Liver (tissue), 9 donors: ENCODE results near the gene GFRA1. TPM values are rescaled to one million over a fixed set of nuclear protein-coding genes. Genes with fewer than 3 reads are reported as not detected.
A peak's percentile ranks its signal among the peaks of the same experiment; 100 is the strongest.

Experiments
- DNase-seq: peaks from one replicate; pipeline ENCODE4 v3.0.0-alpha.2; 2017; ENCODE audit warnings: low spot score
- H3K27ac ChIP-seq, 2 donors: one replicate each; pipeline ENCODE4 v1.7.0; 2013; ENCODE audit warnings: inconsistent platforms in 2 of 2, low read length in 2 of 2, control low read depth in 1 of 2, low read depth in 1 of 2, mild to moderate bottlenecking in 1 of 2
- H3K27me3 ChIP-seq, 4 donors: one replicate each; pipeline versions ENCODE4 v1.6.1 to v1.7.0; 2013; ENCODE audit warnings: low read length in 3 of 4, inconsistent platforms in 1 of 4, mild to moderate bottlenecking in 1 of 4, moderate library complexity in 1 of 4; ENCODE audit not compliant: control insufficient read depth in 4 of 4, insufficient read depth in 4 of 4
- H3K36me3 ChIP-seq, 4 donors: one replicate each; pipeline versions ENCODE4 v1.6.1 to v1.7.0; 2013; ENCODE audit warnings: low read length in 3 of 4, mild to moderate bottlenecking in 3 of 4, low read depth in 1 of 4, moderate library complexity in 1 of 4; ENCODE audit not compliant: control insufficient read depth in 4 of 4, insufficient read depth in 3 of 4
- H3K4me1 ChIP-seq, 4 donors: one replicate each; pipeline versions ENCODE4 v1.6.1 to v1.7.0; 2013; ENCODE audit warnings: low read length in 3 of 4, mild to moderate bottlenecking in 3 of 4, moderate library complexity in 1 of 4; ENCODE audit not compliant: control insufficient read depth in 4 of 4, insufficient read depth in 4 of 4
- H3K4me3 ChIP-seq, 3 donors: one replicate each; pipeline versions ENCODE4 v1.6.1 to v1.7.0; 2013; ENCODE audit warnings: low read length in 3 of 3, control low read depth in 1 of 3, low read depth in 1 of 3, mild to moderate bottlenecking in 1 of 3
- H3K9ac ChIP-seq, 2 donors: one replicate each; pipeline ENCODE4 v1.7.0; 2013; ENCODE audit warnings: low read length in 2 of 2, mild to moderate bottlenecking in 2 of 2, moderate library complexity in 2 of 2, control low read depth in 1 of 2, low read depth in 1 of 2
- H3K9me3 ChIP-seq, 4 donors: one replicate each; pipeline versions ENCODE4 v1.6.1 to v1.7.0; 2013; ENCODE audit warnings: low read length in 3 of 4; ENCODE audit not compliant: control insufficient read depth in 4 of 4
- EGR1 ChIP-seq, 2 donors: IDR thresholded peaks; 2 replicates each; pipeline ENCODE4 v1.6.1; 2016 to 2018; ENCODE audit warnings: antibody characterized with exemption in 2 of 2, low read depth in 2 of 2
- FOXA1 ChIP-seq: IDR thresholded peaks from 2 replicates; pipeline ENCODE4 v1.6.1; 2016; ENCODE audit warnings: antibody characterized with exemption
- FOXA2 ChIP-seq: IDR thresholded peaks from 2 replicates; pipeline ENCODE4 v1.6.1; 2016; ENCODE audit warnings: antibody characterized with exemption
- GABPA ChIP-seq, 2 donors: IDR thresholded peaks in 1 of 2; conservative IDR thresholded peaks in 1 of 2; 2 replicates each; pipeline ENCODE4 v1.6.1; 2016; ENCODE audit warnings: antibody characterized with exemption in 2 of 2, mild to moderate bottlenecking in 1 of 2, moderate library complexity in 1 of 2
- HNF4A ChIP-seq, 2 donors: conservative IDR thresholded peaks; 2 replicates each; pipeline ENCODE4 v1.6.1; 2016; ENCODE audit warnings: antibody characterized with exemption in 2 of 2, mild to moderate bottlenecking in 2 of 2
- HNF4G ChIP-seq: IDR thresholded peaks from 2 replicates; pipeline ENCODE4 v1.6.1; 2016; ENCODE audit warnings: antibody characterized with exemption
- NR2F2 ChIP-seq: IDR thresholded peaks from 2 replicates; pipeline ENCODE4 v1.6.1; 2016; ENCODE audit warnings: antibody characterized with exemption
- RXRA ChIP-seq, 2 donors: IDR thresholded peaks; 2 replicates each; pipeline ENCODE4 v1.6.1; 2017 to 2018; ENCODE audit warnings: antibody characterized with exemption in 2 of 2, mild to moderate bottlenecking in 1 of 2
- SP1 ChIP-seq: IDR thresholded peaks from 2 replicates; pipeline ENCODE4 v1.6.1; 2018; ENCODE audit warnings: antibody characterized with exemption, mild to moderate bottlenecking
- WGBS: extraction: QIAGEN DNeasy Blood & Tissue Kit; methylation state at CpG from one replicate; pipeline ENCODE4 v1.1.7; 2013; 5-methylcytosine and 5-hydroxymethylcytosine counted together
- polyA plus RNA-seq, 2 donors: library from polyadenylated mRNA; stranded (reverse) in 1 of 2; unstranded in 1 of 2; fragments of 200-250 nt in 1 of 2; fragments of >200 nt in 1 of 2; fragmentation: Nextera tagmentation in 1 of 2; extraction: Ambion mirVana in 1 of 2; gene quantifications; one replicate each; pipeline versions ENCODE4 v1.2.1 to v1.2.3, GENCODE V29; 2013 to 2015
- total RNA-seq, 2 donors: library from RNA; depleted of rRNA; stranded (reverse); fragments of >200 nt; gene quantifications; one replicate each; pipeline ENCODE4 v1.2.3, GENCODE V29; 2014
- TF ChIP-seq, protein P1 (sequence below): IDR thresholded peaks from 2 replicates; pipeline ENCODE4 v1.6.1; 2016; ENCODE audit warnings: antibody characterized with exemption
- TF ChIP-seq, protein P2 (sequence below): IDR thresholded peaks from 2 replicates; pipeline ENCODE4 v1.6.1; 2016; ENCODE audit warnings: antibody characterized with exemption, mild to moderate bottlenecking
- TF ChIP-seq, protein P3 (sequence below): IDR thresholded peaks from 2 replicates; pipeline ENCODE4 v1.6.1; 2016; ENCODE audit warnings: antibody characterized with exemption
- TF ChIP-seq, protein P4 (sequence below): fragments of 150-350 bp; IDR thresholded peaks from 2 replicates; pipeline ENCODE4 v1.5.1; 2017; ENCODE audit warnings: improper control_type of control experiment, low read depth, low read length; ENCODE audit not compliant: missing input control
- donor health status: healthy.
- donor health status: healthy.
- donor health status: healthy.
- donor health status: healthy.
- donor health status: healthy.

GFRA1 gene
- total and polyA plus RNA-seq, 4 donors: 14.2 to 53.6 (median 17.8) TPM

DNA sequence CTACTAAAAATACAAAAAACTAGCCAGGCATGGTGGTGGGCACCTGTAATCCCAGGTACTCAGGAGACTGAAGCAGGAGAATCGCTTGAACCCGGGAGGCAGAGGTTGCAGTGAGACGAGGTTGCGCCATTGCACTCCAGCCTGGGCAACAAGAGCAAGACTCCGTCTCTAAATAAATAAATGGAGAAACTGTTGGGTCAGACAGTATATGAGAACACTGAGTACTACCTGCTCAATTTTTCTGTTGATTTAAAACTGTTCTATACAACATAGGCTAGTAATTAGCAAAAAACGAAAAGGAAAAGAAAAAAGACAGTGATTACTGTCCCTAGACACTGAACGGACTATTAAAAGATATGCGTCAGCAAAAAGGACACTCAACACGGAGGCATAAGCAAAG lies 26.7 kb downstream of the GFRA1 start:
- no peak for DNase-seq
- H3K9me3 ChIP-seq: no peaks in the 10 kb centered on the region
- H3K4me3 ChIP-seq: no peak overlapping the region
- peaks cover 0 to 6% (median 0%) of the 10 kb centered on the region in 4 donors for H3K4me1 ChIP-seq
- 61% methylated on average over 9 of the region's 9 CpGs for WGBS
- no peaks in the 10 kb centered on the region for H3K36me3 ChIP-seq
- no peak overlapping the region for H3K9ac ChIP-seq
- TF ChIP-seq HNF4A (conservative IDR thresholded peaks at IDR 0.05) (peak in 1 of 2 donors; percentile 21), RXRA (IDR thresholded peaks at IDR 0.05) (peak in 1 of 2 donors; percentile 26)
- TF ChIP-seq, protein P1, sequence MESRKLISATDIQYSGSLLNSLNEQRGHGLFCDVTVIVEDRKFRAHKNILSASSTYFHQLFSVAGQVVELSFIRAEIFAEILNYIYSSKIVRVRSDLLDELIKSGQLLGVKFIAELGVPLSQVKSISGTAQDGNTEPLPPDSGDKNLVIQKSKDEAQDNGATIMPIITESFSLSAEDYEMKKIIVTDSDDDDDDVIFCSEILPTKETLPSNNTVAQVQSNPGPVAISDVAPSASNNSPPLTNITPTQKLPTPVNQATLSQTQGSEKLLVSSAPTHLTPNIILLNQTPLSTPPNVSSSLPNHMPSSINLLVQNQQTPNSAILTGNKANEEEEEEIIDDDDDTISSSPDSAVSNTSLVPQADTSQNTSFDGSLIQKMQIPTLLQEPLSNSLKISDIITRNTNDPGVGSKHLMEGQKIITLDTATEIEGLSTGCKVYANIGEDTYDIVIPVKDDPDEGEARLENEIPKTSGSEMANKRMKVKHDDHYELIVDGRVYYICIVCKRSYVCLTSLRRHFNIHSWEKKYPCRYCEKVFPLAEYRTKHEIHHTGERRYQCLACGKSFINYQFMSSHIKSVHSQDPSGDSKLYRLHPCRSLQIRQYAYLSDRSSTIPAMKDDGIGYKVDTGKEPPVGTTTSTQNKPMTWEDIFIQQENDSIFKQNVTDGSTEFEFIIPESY: no peak
- no peaks in the 10 kb centered on the region for H3K27me3 ChIP-seq
- H3K27ac ChIP-seq: no peak overlapping the region

DNA sequence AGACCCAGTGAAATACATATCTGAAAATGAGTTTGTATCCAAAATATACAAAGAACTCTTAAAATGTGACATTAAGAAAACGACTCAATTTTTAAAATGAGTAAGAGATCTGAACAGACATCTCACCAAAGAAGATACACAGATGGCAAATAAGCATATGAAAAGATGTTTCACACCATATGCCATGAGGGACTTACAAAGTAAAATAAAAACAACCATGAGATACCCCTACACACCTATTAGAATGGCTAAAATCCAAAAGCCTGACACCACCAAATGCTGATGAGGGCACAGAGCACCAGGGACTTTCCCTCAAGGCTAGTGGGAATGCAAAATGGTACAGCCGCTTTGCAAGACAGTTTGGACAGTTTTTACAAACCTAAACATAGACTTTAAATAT lies 27.9 kb downstream of the GFRA1 start:
- H3K36me3 ChIP-seq: no peaks in the 10 kb centered on the region
- DNase-seq: no peak
- H3K4me3 ChIP-seq: no peak overlapping the region
- TF ChIP-seq GABPA (IDR thresholded peaks at IDR 0.05 in 1 of 2, conservative IDR thresholded peaks at IDR 0.05 in 1 of 2): no peak
- TF ChIP-seq, protein P2, sequence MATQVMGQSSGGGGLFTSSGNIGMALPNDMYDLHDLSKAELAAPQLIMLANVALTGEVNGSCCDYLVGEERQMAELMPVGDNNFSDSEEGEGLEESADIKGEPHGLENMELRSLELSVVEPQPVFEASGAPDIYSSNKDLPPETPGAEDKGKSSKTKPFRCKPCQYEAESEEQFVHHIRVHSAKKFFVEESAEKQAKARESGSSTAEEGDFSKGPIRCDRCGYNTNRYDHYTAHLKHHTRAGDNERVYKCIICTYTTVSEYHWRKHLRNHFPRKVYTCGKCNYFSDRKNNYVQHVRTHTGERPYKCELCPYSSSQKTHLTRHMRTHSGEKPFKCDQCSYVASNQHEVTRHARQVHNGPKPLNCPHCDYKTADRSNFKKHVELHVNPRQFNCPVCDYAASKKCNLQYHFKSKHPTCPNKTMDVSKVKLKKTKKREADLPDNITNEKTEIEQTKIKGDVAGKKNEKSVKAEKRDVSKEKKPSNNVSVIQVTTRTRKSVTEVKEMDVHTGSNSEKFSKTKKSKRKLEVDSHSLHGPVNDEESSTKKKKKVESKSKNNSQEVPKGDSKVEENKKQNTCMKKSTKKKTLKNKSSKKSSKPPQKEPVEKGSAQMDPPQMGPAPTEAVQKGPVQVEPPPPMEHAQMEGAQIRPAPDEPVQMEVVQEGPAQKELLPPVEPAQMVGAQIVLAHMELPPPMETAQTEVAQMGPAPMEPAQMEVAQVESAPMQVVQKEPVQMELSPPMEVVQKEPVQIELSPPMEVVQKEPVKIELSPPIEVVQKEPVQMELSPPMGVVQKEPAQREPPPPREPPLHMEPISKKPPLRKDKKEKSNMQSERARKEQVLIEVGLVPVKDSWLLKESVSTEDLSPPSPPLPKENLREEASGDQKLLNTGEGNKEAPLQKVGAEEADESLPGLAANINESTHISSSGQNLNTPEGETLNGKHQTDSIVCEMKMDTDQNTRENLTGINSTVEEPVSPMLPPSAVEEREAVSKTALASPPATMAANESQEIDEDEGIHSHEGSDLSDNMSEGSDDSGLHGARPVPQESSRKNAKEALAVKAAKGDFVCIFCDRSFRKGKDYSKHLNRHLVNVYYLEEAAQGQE: no peak
- no peak for TF ChIP-seq FOXA1
- TF ChIP-seq, protein P1: no peak
- no peak for TF ChIP-seq FOXA2
- no peak for TF ChIP-seq EGR1 (IDR thresholded peaks at IDR 0.05; ENCODE audit: low read depth in 2 of 2)
- TF ChIP-seq HNF4G: no peak
- TF ChIP-seq, protein P3, sequence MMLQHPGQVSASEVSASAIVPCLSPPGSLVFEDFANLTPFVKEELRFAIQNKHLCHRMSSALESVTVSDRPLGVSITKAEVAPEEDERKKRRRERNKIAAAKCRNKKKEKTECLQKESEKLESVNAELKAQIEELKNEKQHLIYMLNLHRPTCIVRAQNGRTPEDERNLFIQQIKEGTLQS: no peak
- TF ChIP-seq SP1: no peak
- no peak for TF ChIP-seq NR2F2
- TF ChIP-seq, protein P4, sequence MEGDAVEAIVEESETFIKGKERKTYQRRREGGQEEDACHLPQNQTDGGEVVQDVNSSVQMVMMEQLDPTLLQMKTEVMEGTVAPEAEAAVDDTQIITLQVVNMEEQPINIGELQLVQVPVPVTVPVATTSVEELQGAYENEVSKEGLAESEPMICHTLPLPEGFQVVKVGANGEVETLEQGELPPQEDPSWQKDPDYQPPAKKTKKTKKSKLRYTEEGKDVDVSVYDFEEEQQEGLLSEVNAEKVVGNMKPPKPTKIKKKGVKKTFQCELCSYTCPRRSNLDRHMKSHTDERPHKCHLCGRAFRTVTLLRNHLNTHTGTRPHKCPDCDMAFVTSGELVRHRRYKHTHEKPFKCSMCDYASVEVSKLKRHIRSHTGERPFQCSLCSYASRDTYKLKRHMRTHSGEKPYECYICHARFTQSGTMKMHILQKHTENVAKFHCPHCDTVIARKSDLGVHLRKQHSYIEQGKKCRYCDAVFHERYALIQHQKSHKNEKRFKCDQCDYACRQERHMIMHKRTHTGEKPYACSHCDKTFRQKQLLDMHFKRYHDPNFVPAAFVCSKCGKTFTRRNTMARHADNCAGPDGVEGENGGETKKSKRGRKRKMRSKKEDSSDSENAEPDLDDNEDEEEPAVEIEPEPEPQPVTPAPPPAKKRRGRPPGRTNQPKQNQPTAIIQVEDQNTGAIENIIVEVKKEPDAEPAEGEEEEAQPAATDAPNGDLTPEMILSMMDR: no peak
- peaks cover 0 to 9% (median 0%) of the 10 kb centered on the region in 4 donors for H3K4me1 ChIP-seq
- no peaks in the 10 kb centered on the region for H3K9me3 ChIP-seq
- no peaks in the 10 kb centered on the region for H3K27me3 ChIP-seq
- H3K9ac ChIP-seq: no peak overlapping the region
- WGBS: 85% methylated on average over 2 of the region's 2 CpGs
- H3K27ac ChIP-seq: no peak overlapping the region
